Neural crest cell (in vitro differentiated cells): Measurements from ENCODE around the gene DCP1A. TPM values are rescaled to one million over a fixed set of nuclear protein-coding genes. Genes with fewer than 3 reads are reported as not detected.

Experiments used
- DNase-seq: peaks from one replicate; pipeline ENCODE4 v3.0.0; 2021; ENCODE audit warnings: low read depth, mixed read lengths, low spot score
- H3K27ac Mint-ChIP-seq: one replicate; pipeline ENCODE4 v1.8.0; 2021; ENCODE audit warnings: mild to moderate bottlenecking, mixed read lengths; ENCODE audit not compliant: unreplicated experiment
- H3K27me3 Mint-ChIP-seq: 2 replicates; pipeline ENCODE4 v1.8.0; 2021; ENCODE audit warnings: low read depth, mild to moderate bottlenecking, mixed read lengths
- H3K36me3 Mint-ChIP-seq: 2 replicates; pipeline ENCODE4 v1.8.0; 2021; ENCODE audit warnings: low read depth, mild to moderate bottlenecking, mixed read lengths
- H3K4me1 Mint-ChIP-seq: 2 replicates; pipeline ENCODE4 v1.8.0; 2021; ENCODE audit warnings: mixed read lengths
- H3K4me3 Mint-ChIP-seq: one replicate; pipeline ENCODE4 v1.8.0; 2021; ENCODE audit warnings: mild to moderate bottlenecking, mixed read lengths
- H3K9me3 Mint-ChIP-seq: 2 replicates; pipeline ENCODE4 v1.8.0; 2021; ENCODE audit warnings: mixed read lengths
- CTCF ChIP-seq: fragments of 200-600 bp; sonication (generic); conservative IDR thresholded peaks from 2 replicates; pipeline ENCODE4 v1.5.0; 2021; ENCODE audit warnings: antibody characterized with exemption, mild to moderate bottlenecking
- total RNA-seq: library from RNA; stranded (reverse); gene quantifications from 2 replicates; pipeline ENCODE4 v1.2.1, GENCODE V29; 2021

Gene DCP1A
- total RNA-seq, 1 donor from 2014 or later = 30.0 TPM

- no peak for DNase-seq
- Mint-ChIP-seq H3K9me3 (no peaks in the 10 kb centered on the region), H3K27ac (no peak overlapping the region), H3K36me3 (no peaks in the 10 kb centered on the region), H3K27me3 (no peaks in the 10 kb centered on the region), H3K4me1 (peaks cover 36% of the 10 kb centered on the region), H3K4me3 (peak overlapping the region; percentile 79)
- no peak for TF ChIP-seq CTCF
Observed at GRCh38 chr3:53258600-53259426, 88.5 kb downstream of the DCP1A start.

GRCh38 chr3:53257465-53257864 lies 89.9 kb downstream of the DCP1A start:
- H3K27me3 Mint-ChIP-seq = no peaks in the 10 kb centered on the region
- no peak overlapping the region for H3K27ac Mint-ChIP-seq
- H3K36me3 Mint-ChIP-seq = no peaks in the 10 kb centered on the region
- no peaks in the 10 kb centered on the region for H3K9me3 Mint-ChIP-seq
- no peak for DNase-seq
- H3K4me3 Mint-ChIP-seq = peak overlapping the region; percentile 79
- TF ChIP-seq CTCF = no peak
- H3K4me1 Mint-ChIP-seq = peaks cover 47% of the 10 kb centered on the region

GRCh38 chr3:53256704-53257055 lies 90.7 kb downstream of the DCP1A start:
- H3K36me3 Mint-ChIP-seq = no peaks in the 10 kb centered on the region
- H3K4me1 Mint-ChIP-seq = peaks cover 55% of the 10 kb centered on the region
- no peak for DNase-seq
- H3K4me3 Mint-ChIP-seq = peak overlapping the region; percentile 84
- no peak overlapping the region for H3K27ac Mint-ChIP-seq
- TF ChIP-seq CTCF = no peak
- H3K27me3 Mint-ChIP-seq = no peaks in the 10 kb centered on the region
- no peaks in the 10 kb centered on the region for H3K9me3 Mint-ChIP-seq

- H3K4me3 Mint-ChIP-seq = peak within 1 kb of the TSS; percentile 99
- H3K9me3 Mint-ChIP-seq = no peaks in the 10 kb centered on the region
- peaks cover 62% of the 10 kb centered on the region for H3K4me1 Mint-ChIP-seq
Observed at GRCh38 chr3:53255775-53256703, 91.3 kb downstream of the DCP1A start, which contains the start of gene TKT. TKT (minus strand) TSS chr3:53256022; CDS start chr3:53255942, 80 bp downstream.

More at GRCh38 chr3:53255775-53256703, 91.3 kb downstream of the DCP1A start, which contains the start of gene TKT:
- peak; percentile 64 for DNase-seq
- Mint-ChIP-seq H3K27ac (peak within 1 kb of the TSS; percentile 97), H3K27me3 (no peaks in the 10 kb centered on the region), H3K36me3 (no peaks in the 10 kb centered on the region)
- TF ChIP-seq CTCF = no peak
